Stimulated activated CD4-positive, alpha-beta T cell treated with anti-CD3 and anti-CD28 coated beads, Interleukin-15, amount 100 ng/mL, for 24 hours (primary cell): ENCODE data around the gene BTBD9.
"Not testable (repeated sequence)": the region's sequence is repeated elsewhere in the genome, so short reads cannot be mapped to it uniquely, and the experiment has no call there.

Source experiments
- DNase-seq: peaks from one replicate; pipeline ENCODE4 v3.0.0-alpha.2; 2020

BTBD9 gene

DNA sequence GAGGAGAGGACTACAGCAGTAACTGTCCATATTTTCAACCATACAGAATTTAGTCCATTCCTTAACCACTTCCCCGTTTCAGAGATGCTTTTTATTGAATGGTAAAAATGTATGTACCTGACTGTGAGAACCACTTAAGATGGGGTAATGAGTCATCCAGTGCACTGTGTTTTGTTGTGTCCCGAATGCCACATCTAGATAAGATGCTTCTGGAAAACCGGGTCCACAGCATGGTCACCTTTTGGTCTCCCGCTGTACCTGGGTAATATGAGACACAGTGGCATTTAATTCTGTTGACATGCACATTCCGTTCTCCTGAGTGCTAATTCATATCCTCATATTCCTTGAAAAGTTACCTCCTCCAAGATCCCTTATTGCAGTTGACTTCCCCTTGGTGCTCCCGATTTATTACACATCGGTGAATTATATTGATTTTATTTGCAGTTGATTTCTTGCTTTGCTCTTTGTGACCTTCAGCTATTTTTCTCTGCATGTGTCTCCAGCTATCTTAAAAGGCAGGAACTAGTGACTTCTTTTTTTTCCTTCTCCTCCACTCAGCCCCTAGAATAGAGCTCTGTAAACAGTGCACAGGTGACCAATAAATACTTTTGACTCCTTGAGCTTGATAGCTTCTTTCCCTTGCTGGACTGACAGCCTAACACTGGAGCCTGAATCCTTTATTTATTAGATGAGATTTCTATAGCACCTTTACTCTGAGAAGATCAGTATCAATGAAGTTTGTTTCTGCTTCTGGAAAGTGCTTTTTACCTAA, 505.6 kb downstream of the BTBD9 start:
- DNase-seq: no peak

DNA sequence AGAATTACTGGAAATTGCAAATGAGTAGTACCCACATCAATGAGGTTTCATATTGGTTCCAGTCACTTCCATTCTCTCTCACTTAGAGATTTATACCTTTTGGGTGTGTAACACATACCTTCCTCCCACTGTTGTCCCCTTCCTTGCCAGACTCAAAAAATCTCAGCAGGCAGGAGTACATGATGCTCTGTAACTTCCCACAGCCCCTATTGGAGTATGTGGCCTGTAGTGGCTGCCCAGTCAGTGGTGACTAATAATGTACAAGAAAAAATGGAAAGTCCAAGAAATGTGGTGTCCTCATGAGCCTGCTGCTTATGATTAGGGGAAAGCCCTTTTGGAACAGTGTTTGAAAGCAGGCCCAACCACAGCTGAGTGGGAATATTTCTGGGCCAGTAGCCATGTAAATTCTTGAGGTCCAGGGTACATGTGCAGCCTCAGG, 508.2 kb downstream of the BTBD9 start:
- peak; percentile 29 for DNase-seq

DNA sequence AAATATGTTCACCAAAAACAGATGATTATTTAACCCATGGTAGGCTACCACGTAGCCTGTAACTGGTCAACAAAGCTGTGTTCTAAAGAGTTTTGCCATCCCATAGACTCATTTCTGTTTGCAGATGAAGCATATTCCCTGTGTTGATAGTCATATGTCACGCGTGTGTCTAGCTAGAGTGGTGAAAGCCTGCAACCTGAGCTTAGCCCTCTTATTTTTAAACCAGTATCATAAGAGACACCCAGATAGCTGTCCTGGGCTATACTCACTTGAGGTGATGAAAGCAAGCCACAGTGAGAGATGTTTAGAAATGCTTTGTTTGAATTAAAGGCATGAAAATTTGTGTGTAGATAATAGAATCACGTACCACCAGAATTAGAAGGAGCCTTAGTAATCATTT, 512.4 kb downstream of the BTBD9 start:
- no peak for DNase-seq

DNA sequence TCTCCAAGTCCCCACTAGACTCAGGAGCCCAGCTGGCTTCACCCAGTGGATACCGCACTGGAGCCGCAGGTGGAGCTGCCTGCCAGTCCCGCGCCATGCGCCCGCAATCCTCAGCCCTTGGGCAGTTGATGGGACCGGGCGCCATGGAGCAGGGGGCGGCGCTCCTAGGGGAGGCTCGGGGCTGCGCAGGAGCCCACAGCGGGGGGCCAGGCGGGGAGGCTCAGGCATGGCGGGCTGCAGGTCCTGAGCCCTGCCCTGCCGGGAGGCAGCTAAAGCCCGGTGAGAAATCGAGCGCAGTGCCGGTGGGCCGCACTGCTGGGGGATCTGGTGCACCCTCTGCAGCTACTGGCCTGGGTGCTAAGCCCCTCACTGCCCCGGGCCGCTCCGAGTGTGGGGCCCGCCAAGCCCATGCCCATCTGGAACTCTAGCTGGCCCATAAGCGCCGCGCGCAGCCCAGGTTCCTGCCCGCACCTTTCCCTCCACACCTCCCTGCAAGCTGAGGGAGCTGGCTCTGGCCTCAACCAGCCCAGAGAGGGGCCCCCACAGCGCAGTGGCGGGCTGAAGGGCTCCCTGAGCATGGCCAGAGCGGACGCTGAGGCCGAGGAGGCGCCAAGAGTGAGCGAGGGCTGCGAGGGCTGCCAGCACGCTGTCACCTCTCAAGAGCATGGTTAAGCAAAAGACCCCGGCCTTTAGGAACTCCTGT, 515.4 kb downstream of the BTBD9 start:
- not testable (repeated sequence) for DNase-seq

DNA sequence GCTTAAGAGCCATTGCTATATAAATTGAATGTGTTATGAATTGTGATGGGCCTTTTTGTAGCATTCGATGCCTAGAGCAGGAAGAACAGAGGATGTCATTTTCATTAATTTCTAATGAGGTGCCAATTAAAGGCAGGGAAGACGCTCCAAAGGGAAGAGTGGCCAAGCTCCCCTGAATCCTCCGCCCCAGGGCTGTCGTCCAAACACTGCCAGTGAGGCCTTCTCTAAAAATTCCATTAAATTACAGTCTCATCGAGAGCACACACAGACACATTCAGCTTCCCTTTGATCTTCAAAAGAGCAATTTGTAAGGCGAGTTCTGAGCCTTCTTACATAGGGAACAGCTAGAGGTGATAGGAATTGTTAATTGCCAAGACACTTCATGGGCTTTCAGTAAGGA, 520.2 kb downstream of the BTBD9 start:
- DNase-seq: no peak

DNA sequence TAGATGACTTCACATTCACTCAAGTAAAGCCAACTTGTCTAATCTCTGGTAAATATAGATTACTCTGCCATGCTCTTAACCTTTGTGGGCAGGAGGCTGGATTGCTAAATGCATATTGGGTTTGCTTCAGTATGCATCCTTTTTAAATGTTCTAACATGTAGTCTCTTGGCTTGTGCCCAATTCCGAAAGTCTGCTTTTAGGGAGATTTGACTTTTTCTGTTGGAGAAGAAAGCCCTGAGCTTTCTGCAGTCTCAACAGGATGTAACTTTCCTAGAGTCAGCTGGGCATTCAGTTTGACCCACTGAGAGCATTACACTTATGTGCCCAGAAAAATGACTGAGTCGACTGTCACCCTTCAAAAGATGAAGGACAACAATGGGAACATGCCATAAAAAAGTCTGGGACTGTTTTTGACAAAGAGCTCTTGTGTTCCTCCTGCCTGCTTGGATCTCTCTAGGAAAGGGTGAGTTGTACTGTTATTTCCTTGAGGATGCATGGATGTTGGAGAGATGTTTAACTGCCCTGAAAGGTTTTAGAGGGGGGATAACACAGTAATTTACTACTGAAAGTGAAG, 520.9 kb downstream of the BTBD9 start:
- no peak for DNase-seq
